Measurements from ENCODE around the gene CDR2L. TPM values are rescaled to one million over a fixed set of nuclear protein-coding genes. Genes with fewer than 3 reads are reported as not detected.
"Not testable (repeated sequence)": the region's sequence is repeated elsewhere in the genome, so short reads cannot be mapped to it uniquely, and the experiment has no call there.

CDR2L gene
- polyA plus RNA-seq, 4 donors, result 7.4 to 9.7 (median 9.0) TPM

DNA sequence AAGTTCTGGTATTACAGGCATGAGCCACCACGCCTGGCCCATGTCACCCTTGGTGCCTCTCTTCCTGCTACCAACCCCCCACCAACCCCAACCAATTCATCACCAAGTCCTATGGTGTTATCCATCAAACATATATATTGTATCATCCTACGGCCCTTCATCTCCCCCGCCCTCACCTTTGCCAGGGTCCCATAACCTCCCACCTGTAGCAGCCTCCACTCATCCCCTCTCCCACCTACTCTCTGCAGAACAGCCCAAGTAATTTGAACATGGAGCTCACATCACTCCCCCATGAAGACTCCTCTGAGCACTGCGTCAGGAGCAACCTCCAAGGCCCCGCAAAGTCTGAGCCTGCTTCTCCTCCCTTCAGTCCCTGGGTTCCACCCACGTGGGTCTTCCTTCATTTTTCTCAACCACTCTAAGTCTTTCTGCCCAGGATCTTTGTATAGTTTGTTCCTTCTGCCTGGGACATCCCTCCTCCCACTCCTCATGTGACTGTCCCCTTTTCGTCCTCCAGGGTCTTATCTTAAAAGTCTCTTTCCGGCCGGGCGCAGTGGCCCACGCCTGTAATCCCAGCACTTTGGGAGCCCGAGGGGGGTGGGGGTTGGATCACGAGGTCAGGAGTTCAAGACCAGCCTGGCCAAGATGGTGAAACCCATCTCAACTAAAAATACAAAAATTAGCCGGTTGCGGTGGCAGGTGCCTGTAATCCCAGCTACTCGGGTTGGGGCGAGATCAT, 7.9 kb upstream of the CDR2L start:
- no peak for DNase-seq (ENCODE audit: low read depth in 4 of 4, low spot score in 3 of 4)

DNA sequence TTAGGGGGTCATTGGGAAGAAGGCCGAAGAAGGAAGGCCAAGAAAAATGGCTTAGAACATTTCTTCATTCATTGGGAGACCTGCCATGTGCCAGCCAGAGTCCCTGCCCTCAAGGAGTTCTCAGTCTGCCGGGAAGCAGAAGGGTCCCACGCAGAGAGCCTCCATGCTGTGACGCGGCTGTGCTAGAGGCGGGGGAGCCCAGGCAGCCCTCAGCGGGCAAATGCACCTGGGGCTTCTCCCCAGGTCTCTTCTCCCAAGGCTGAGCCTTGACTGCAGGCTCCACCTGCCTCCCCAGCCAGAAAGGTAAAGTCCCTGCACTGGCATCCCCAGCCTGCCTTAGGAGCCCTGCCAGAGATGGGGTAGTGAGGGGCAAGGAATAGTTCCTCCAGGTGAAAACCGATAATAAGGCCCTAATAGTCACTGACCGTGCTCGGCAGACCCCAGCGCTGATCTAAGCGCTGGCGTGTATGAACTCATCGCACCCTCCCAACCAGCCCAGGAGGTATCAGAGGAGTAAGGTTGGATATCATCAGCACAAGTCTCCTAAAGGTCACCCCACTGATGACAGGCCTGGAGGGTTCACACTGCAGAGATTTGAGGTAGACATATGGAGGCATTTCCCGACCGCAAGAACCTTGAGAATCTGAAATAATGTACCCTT, 6.0 kb upstream of the CDR2L start:
- no peak for DNase-seq (ENCODE audit: low read depth in 4 of 4, low spot score in 3 of 4)

DNA sequence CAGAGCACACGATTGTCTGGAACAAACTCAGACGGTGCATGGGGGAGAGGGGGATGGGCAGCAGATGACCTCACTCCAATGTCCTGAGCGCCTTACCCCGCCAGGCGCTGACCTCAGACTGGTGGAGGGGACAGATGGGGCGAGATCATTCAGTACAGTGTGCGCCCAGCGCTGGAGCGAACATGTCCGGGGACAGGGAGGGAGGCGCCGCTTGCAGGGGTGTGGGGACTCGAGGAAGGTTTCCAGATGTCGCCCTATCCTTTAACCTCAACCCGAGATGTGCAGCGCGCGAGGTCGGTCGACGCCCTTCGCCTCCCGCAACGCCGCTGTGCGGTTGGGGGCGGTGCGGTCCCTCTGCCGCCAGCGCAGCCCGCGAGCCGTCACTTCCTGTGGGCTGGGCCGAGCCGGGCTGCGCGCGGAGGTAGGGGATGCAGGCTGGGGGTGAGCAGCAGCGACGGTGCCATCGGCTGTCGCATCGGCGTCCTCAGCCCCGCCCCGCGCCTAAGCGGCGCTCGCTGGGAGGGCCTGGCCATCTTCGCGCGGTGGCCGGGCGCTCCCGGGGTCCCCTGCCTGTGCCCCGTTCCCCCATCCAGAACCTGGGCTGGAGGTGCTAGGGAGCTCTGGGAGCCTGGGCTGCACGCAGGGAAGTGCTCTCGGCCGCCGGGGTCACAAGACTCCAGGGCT, 5.3 kb upstream of the CDR2L start:
- no peak for DNase-seq (ENCODE audit: low read depth in 4 of 4, low spot score in 3 of 4)

- not testable (repeated sequence) for DNase-seq (ENCODE audit: low read depth in 4 of 4, low spot score in 3 of 4)
These were observed 4.6 kb upstream of the CDR2L start for GRCh38 chr17:74982663-74983313.

DNA sequence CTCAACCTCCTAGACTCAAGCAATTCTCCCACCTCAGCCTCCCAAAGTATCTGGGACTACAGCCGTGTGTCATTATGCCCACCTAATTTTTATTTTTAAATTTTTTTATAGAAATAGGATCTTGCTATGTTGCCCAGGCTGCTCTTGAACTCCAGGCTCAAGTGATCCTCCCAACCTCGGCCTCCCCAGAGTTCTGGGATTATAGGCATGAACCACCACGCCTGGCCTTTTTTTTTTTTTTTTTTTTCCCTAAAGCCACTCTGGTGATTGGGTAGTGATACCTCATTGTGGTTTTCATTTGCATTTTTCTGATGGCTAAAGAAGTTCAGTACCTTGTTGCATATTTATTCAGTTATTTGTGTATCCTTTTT, 1.2 kb upstream of the CDR2L start:
- DNase-seq (ENCODE audit: low read depth in 4 of 4, low spot score in 3 of 4), result no peak

DNA sequence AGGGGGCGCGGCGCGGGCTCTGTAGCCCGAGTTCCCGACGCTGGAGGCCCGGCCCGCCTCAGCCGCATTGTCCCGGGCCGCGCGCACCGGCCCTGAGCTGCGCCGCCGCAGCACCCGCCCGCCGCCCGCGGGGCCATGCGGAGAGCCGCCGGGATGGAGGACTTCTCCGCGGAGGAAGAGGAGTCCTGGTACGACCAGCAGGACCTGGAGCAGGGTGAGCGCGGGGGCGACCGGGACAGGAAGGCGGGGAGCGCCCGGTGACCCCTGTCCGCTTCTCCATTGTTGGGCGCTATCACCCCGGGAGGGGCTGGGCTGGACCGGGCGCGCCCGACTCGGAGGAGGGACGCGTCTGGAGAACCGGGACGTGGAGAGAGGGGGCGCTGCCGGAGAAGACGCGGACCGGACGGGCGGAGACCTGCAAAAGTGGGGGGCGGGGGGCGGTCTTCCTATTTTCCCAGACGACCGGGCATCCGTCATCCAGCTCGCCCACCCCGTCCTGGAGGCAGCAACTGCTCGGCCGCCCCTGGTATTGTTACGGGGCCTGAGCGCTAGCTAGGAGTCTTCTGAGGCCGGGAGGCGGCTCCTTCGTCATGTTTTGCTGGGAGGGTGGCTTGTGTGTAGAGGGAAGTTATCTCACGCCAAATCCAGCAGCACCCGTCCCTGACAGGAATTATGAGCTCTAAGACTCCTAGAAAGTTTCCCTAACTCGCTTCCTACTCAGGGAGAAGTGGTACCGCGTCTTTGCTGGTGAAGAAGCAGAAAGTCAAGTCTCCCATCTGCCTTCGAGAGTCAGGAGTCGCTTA, 678 bp downstream of the CDR2L start:
- DNase-seq (ENCODE audit: low read depth in 4 of 4, low spot score in 3 of 4), result no peak

DNA sequence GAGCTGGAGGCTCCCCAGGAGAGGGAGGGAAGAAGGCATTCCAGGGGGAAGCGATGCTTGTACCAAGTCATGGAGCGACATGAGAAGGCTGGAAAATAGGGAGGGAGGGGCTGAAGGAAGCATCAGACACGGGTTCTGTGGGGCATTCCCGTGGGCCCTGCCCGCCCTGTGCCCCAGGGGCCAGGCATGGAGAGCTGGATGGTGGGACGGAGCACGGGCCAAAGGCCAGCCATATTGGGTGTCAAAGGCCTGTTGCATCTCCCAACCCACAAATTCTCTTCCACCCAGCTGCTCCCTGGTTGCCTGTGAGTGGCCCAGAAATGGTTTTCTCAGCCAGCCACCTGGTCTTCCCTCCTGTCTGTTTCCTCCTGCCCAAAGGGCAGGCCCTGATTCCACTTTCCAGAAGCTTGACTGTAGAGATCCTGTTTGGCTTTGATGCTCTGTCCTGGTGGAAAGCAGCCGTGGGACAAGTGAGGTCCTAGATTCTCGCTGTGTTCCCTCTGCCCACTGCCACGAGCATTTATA, 3.2 kb downstream of the CDR2L start:
- DNase-seq (ENCODE audit: low read depth in 4 of 4, low spot score in 3 of 4), result no peak

DNA sequence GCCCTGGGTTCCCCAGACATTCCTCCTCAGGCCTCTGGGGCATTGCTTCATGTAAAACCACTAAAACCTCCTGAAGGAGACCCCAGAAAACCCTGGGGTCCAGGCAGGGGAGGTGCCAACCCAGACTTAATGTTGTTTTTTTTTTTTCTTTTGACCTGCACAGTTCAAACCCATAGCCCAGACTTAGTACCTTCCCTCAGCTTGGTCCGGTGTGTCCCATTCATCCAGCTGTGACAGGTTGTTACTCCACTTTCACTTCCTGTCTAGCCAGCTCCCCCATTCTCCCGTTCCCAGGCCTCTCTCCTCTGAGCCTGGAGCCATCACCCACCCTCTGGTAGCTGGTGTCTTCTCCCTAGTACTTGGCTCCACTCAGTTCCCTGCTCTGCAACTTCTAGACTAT, 4.8 kb downstream of the CDR2L start:
- no peak for DNase-seq (ENCODE audit: low read depth in 4 of 4, low spot score in 3 of 4)

DNA sequence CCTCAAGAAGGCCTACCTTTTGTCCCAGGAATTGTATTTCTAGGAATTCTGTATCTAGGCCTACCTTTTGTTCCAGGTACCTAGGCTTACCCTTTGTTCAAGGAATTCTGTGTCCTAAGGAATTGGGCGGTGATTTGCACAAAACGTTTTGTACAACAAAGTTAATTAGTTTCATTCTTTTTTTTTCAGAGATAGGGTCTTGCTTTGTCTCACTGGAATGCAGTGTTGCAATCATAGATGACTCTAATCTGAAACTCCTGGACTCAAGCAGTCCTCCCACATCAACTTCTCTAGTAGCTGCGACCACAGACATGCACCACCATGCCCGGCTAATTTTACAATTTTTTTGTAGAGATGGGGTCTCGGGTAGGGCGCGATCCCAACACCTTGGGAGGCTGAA, 7.0 kb downstream of the CDR2L start:
- DNase-seq (ENCODE audit: low read depth in 4 of 4, low spot score in 3 of 4), result no peak

DNA sequence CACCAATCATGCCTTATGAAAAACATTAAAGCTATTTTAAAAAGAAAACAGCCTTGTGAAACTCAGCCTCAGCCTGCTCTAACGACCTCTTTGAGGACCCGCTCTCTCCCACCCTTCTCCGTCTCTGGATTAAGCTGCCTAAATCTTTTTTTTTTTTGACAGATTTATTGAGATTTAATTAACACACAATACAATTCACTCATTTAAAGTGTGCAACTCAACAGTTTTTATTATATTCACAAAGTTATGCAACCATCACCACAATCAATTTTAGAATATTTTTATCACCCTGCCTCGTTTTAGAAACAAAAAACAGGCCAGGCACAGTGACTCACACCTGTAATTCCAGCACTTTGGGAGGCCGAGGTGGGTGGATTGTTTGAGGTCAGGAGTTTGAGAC, 8.4 kb downstream of the CDR2L start:
- no peak for DNase-seq (ENCODE audit: low read depth in 4 of 4, low spot score in 3 of 4)

- DNase-seq (ENCODE audit: low read depth in 4 of 4, low spot score in 3 of 4), result no peak
These were observed 11.4 kb downstream of the CDR2L start for GRCh38 chr17:74998783-74999182.

DNA sequence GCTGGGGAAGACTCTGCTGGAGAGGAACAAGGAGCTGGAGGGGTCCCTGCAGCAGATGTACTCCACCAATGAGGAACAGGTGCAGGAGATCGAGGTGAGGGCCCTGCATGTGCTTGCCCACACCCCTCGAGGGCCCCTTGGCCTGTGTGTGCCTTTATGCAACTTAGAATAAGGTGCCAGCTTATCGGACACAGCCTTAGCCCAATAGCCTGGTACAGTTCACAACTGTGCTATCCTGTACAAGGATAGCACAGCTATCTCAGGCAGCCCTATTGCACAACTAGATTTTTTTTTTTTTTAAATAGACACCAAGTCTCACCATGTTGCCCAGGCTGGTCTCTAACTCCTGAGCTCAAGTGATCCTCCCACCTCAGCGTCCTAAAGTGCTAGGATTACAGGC, 12.1 kb downstream of the CDR2L start:
- DNase-seq (ENCODE audit: low read depth in 4 of 4, low spot score in 3 of 4), result no peak

- DNase-seq (ENCODE audit: low read depth in 4 of 4, low spot score in 3 of 4), result no peak
These were observed 14.7 kb downstream of the CDR2L start for GRCh38 chr17:75001915-75002843.

DNA sequence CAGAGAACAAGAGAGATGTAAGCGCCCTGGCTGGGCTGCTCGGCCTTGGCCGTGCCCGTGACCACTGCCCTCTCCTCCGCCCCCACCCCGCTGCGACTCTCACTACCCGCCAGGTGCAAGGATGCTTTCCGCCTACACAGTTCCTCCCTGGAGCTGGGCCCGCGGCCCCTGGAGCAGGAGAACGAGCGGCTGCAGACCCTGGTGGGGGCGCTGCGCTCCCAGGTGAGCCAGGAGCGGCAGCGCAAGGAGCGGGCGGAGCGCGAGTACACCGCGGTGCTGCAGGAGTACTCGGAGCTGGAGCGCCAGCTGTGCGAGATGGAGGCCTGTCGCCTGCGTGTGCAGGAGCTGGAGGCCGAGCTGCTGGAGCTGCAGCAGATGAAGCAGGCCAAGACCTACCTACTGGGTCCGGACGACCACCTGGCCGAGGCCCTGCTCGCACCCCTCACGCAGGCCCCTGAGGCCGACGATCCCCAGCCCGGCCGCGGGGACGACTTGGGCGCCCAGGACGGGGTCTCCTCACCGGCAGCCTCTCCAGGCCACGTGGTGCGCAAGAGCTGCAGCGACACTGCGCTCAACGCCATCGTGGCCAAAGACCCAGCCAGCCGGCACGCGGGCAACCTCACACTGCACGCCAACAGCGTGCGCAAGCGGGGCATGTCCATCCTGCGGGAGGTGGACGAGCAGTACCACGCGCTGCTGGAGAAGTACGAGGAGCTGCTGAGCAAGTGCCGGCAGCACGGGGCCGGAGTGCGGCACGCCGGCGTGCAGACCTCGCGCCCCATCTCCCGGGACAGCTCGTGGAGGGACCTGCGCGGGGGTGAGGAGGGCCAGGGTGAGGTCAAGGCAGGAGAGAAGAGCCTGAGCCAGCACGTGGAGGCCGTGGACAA, 15.9 kb downstream of the CDR2L start:
- DNase-seq (ENCODE audit: low read depth in 4 of 4, low spot score in 3 of 4), result no peak

DNA sequence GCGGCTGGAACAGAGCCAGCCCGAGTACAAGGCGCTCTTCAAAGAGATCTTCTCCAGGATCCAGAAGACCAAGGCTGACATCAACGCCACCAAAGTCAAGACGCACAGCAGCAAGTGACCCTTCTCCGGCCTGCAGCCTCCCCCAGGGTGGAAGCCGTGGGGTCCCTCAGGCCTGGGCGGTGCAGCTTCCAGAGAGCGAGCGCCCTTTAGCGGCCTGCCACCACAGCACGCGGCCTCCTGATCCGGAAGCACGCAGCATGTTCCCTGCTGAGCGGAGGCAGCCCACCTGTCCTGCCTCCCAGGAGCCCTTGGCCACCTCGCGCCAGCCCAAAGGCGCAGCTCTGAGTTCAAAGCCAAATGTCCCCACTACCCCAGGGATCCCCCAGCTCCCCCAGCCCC, 16.5 kb downstream of the CDR2L start:
- no peak for DNase-seq (ENCODE audit: low read depth in 4 of 4, low spot score in 3 of 4)

- no peak for DNase-seq (ENCODE audit: low read depth in 4 of 4, low spot score in 3 of 4)
These were observed 16.9 kb downstream of the CDR2L start for GRCh38 chr17:75004371-75004770.

DNA sequence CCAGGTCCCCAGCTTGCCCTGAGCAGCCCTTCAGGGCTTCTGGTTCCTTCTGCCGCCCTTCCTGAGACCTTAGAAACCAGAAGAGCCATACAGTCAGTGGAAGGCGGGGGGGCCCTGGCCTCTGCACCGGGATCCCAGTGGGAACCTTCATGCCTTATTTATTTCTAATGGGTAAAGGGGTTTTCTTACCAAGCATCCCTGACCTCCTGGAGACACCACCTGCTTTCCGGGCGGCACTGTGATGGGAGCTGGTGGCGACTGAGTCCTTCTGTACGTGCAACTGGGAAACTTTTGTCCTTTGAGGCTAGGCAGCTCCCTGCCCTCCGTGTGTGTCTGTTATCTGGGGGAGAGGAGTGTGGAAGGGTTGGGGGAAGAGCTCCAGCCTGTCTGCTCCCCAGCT, 17.9 kb downstream of the CDR2L start:
- no peak for DNase-seq (ENCODE audit: low read depth in 4 of 4, low spot score in 3 of 4)

- not testable (repeated sequence) for DNase-seq (ENCODE audit: low read depth in 4 of 4, low spot score in 3 of 4)
These were observed 18.7 kb downstream of the CDR2L start for GRCh38 chr17:75006084-75006483.
